Cardiac muscle cell (in vitro differentiated cells and primary cell): ENCODE data around the gene KCNN3. TPM values are rescaled to one million over a fixed set of nuclear protein-coding genes. Genes with fewer than 3 reads are reported as not detected.
A peak's percentile ranks its signal among the peaks of the same experiment; 100 is the strongest.

ENCODE experiments used
- DNase-seq, 2 donors: peaks; one replicate each; pipeline versions ENCODE4 v3.0.0 to v3.0.0-alpha.2; 2010 to 2017; ENCODE audit warnings: low read depth in 1 of 2, low spot score in 1 of 2
- H3K27ac ChIP-seq: fragments of 200-600 bp; sonication (generic); 2 replicates; pipeline ENCODE4 v1.5.1; 2016
- H3K27me3 ChIP-seq: fragments of 200-600 bp; sonication (generic); 2 replicates; pipeline ENCODE4 v1.6.0; 2016; ENCODE audit warnings: control low read depth
- H3K36me3 ChIP-seq: fragments of 200-600 bp; sonication (generic); 2 replicates; pipeline ENCODE4 v1.5.1; 2016; ENCODE audit warnings: control low read depth
- H3K4me1 ChIP-seq: fragments of 200-600 bp; sonication (generic); 2 replicates; pipeline ENCODE4 v1.8.1; 2017; ENCODE audit warnings: low read depth, mild to moderate bottlenecking, mixed run types
- H3K4me3 ChIP-seq: fragments of 200-600 bp; sonication (generic); 2 replicates; pipeline ENCODE4 v1.5.1; 2016; ENCODE audit warnings: mild to moderate bottlenecking
- H3K9me3 ChIP-seq: fragments of 200-600 bp; sonication (generic); 2 replicates; pipeline ENCODE4 v1.5.1; 2017; ENCODE audit warnings: low read depth, mild to moderate bottlenecking, control low read depth
- polyA plus RNA-seq: library from polyadenylated mRNA; unstranded; fragments of >200 nt; fragmentation: Nextera tagmentation; extraction: Ambion mirVana; gene quantifications from 2 replicates; pipeline ENCODE4 v1.2.1, GENCODE V29; 2016
- total RNA-seq: library from RNA; depleted of rRNA; stranded (reverse); fragments of >200 nt; gene quantifications from 2 replicates; pipeline ENCODE4 v1.2.3, GENCODE V29; 2016
- TF ChIP-seq, protein P1 (sequence below): IDR thresholded peaks from 2 replicates; pipeline ENCODE4 v1.5.1; 2012; ENCODE audit warnings: low read depth, mild to moderate bottlenecking, low read length

Gene KCNN3
- total and polyA plus RNA-seq, 2 experiments from 2014 or later: 1.5 to 2.9 TPM

- H3K4me3 ChIP-seq: no peak overlapping the region
- H3K27me3 ChIP-seq: no peaks in the 10 kb centered on the region
- DNase-seq: no peak
- no peak overlapping the region for H3K27ac ChIP-seq
- TF ChIP-seq, protein P1, sequence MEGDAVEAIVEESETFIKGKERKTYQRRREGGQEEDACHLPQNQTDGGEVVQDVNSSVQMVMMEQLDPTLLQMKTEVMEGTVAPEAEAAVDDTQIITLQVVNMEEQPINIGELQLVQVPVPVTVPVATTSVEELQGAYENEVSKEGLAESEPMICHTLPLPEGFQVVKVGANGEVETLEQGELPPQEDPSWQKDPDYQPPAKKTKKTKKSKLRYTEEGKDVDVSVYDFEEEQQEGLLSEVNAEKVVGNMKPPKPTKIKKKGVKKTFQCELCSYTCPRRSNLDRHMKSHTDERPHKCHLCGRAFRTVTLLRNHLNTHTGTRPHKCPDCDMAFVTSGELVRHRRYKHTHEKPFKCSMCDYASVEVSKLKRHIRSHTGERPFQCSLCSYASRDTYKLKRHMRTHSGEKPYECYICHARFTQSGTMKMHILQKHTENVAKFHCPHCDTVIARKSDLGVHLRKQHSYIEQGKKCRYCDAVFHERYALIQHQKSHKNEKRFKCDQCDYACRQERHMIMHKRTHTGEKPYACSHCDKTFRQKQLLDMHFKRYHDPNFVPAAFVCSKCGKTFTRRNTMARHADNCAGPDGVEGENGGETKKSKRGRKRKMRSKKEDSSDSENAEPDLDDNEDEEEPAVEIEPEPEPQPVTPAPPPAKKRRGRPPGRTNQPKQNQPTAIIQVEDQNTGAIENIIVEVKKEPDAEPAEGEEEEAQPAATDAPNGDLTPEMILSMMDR: no peak
- peaks cover 3% of the 10 kb centered on the region for H3K4me1 ChIP-seq
- no peaks in the 10 kb centered on the region for H3K36me3 ChIP-seq
- H3K9me3 ChIP-seq: no peaks in the 10 kb centered on the region
Observed at GRCh38 chr1:154792899-154793298, 77.2 kb downstream of the KCNN3 start.

DNA sequence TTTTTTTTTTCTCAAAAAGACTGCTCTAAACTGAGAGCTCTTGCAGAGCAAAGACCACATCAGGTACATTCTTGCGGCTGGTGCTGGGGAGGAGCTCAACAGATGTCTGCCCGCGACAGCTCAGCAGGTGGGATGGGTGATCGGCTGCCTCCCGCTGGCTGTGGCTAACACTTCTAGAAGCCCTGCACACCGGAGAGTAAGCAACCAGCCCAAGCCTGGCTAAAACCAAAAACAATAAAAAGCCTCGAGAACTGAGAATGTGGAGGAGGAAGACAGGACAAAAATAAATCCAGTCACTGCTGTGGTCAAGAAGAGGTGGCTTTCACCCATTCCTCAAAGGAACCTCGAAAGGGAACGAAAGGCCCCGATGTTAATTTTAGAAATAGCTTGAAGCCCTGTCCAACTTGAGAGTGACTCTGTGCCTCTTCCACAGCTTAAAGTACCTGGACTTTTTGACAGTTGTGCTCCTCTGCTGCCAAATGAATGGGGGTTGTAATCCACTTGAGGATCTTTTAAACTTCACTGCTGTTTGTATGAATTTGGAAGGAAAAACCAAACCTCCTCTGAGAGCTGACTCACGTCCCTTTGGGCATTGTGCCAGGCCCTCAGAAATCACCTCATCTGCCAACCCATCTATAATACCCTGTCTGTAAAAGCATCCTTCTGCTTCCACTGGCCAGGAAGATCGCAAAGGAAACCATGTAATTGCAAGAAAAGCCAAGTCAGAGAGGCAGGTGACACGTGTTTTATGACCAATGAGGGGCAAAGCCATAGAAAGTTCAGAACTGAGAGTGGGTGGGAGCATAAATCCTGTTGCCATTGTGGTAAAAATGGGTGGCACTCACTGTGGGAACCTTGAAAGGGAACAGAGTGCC lies 78.6 kb downstream of the KCNN3 start:
- DNase-seq: peak in 1 of 2 donors; percentile 23
- TF ChIP-seq, protein P1: no peak
- Histone ChIP-seq H3K9me3 (no peaks in the 10 kb centered on the region), H3K27ac (no peak overlapping the region), H3K4me3 (no peak overlapping the region), H3K36me3 (no peaks in the 10 kb centered on the region), H3K4me1 (peaks cover 3% of the 10 kb centered on the region), H3K27me3 (no peaks in the 10 kb centered on the region)

- H3K27me3 ChIP-seq: no peaks in the 10 kb centered on the region
- TF ChIP-seq, protein P1: no peak
- H3K9me3 ChIP-seq: no peaks in the 10 kb centered on the region
Observed at GRCh38 chr1:154788886-154789285, 81.2 kb downstream of the KCNN3 start.

DNA sequence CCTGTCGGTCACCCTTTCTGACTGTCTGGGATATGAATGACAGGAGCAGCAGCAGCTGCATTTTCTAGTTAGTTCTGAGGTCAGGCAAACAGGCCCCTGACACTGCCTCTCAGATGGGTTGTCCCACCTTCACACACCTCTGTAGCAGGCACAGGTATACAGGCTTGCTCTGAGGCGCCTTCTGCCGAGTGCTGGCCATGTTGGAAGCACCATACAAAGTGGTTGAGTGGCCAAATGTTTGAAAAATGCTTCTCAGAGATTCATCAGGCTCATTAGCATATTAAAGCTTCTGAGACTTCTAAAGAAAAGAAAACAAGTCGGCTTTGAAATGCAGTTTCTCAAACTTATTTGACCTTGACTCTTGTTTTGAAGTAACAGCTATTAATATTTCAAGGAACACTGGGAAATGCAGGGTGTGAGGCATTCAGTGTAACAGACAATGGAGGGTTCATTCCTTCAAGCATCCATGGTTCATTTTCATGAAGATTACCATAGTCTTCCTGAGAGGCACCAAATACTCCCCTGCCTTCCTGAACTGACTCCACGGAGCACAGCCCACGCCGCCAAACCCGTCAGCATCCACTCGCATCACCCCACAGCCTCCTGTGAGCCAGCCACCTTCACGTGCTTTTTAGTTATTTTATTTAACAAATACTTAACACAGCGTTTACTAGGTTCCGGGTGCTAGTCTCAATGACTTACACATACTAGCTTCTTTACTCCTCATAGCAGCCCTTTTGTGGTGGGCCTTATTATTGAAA lies 81.8 kb downstream of the KCNN3 start:
- Histone ChIP-seq H3K9me3 (no peaks in the 10 kb centered on the region), H3K4me1 (peaks cover 3% of the 10 kb centered on the region), H3K36me3 (no peaks in the 10 kb centered on the region), H3K27ac (no peak overlapping the region), H3K4me3 (no peak overlapping the region), H3K27me3 (no peaks in the 10 kb centered on the region)
- TF ChIP-seq, protein P1: no peak
- DNase-seq: no peak

More at GRCh38 chr1:154788886-154789285, 81.2 kb downstream of the KCNN3 start:
- Histone ChIP-seq H3K4me1 (peaks cover 3% of the 10 kb centered on the region), H3K36me3 (no peaks in the 10 kb centered on the region), H3K27ac (no peak overlapping the region), H3K4me3 (no peak overlapping the region)
- no peak for DNase-seq

DNA sequence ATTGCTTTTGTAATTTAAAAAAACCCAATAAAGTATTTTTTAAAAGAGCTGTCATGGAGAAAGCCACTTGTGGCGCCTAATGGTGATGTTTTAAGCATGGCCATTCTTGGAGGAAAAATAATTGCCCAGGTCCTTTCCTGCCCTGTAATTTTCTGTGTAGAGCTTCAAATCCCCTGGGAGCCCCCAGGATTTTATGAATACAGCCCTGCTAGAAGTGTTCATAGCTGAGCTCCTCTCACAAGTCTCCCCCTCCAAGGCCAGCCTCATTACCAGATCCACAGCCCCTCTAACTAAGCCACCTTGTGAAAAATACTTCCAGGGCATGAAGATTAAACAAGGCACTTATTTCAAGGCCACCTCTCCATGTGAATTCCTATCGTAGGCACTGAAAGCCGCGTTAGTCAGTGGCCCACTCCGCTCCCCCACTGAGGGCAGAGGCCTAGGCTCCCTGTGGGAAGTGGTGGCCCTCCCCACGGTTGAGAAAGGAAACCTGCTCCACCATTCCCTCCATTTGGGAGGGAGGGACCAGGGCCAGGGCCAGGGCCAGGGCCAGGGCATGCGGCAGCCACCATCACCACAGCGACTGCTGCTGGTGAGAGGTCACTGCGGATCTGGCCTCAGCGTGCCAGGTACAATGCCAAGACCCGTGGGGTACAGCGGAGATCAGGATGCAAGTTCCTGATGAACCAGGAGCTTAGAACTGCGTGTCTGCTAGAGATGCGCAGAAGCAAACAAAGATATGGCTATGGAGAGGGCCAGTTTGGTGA lies 83.1 kb downstream of the KCNN3 start:
- TF ChIP-seq, protein P1: no peak
- Histone ChIP-seq H3K36me3 (no peaks in the 10 kb centered on the region), H3K27me3 (no peaks in the 10 kb centered on the region), H3K9me3 (no peaks in the 10 kb centered on the region), H3K27ac (no peak overlapping the region), H3K4me1 (peaks cover 3% of the 10 kb centered on the region), H3K4me3 (no peak overlapping the region)
- DNase-seq: no peak
